ENCODE data around the gene NVL.

NVL gene

DNA sequence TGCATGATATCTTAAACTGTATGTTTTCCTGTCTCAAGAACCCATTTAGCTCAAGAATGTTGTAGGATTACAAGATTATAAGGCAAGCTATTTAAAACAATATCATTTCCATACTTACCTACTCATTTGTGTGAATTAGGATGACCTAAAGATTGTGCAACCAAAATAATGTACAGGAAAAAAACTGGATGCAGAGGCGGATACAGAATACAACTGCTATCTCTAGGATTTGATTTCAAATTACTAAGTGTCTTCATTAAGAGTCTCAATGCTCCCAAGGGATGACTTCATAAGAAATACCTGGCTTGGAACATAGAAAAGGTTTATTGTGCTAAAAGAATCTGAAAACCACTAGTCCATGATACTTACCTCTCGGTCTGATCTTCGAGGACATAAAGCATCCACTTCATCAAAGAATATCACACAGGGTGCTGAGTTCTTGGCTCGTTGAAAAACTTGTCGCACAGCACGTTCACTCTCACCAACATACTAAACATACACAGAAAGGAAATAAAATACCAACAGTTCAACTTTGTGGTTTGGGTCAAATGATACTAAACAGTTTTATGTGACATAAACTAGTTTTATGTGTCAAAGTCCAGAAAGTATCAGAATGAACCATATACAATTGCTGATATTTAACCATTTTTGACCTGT, 54.9 kb downstream of the NVL start:
- no peak for DNase-seq

GRCh38 chr1:224273641-224274040, 56.3 kb downstream of the NVL start:
- DNase-seq = no peak

GRCh38 chr1:224271106-224271505, 58.9 kb downstream of the NVL start:
- DNase-seq = no peak

- DNase-seq = no peak
Observed at GRCh38 chr1:224267925-224268324, 62.0 kb downstream of the NVL start.

DNA sequence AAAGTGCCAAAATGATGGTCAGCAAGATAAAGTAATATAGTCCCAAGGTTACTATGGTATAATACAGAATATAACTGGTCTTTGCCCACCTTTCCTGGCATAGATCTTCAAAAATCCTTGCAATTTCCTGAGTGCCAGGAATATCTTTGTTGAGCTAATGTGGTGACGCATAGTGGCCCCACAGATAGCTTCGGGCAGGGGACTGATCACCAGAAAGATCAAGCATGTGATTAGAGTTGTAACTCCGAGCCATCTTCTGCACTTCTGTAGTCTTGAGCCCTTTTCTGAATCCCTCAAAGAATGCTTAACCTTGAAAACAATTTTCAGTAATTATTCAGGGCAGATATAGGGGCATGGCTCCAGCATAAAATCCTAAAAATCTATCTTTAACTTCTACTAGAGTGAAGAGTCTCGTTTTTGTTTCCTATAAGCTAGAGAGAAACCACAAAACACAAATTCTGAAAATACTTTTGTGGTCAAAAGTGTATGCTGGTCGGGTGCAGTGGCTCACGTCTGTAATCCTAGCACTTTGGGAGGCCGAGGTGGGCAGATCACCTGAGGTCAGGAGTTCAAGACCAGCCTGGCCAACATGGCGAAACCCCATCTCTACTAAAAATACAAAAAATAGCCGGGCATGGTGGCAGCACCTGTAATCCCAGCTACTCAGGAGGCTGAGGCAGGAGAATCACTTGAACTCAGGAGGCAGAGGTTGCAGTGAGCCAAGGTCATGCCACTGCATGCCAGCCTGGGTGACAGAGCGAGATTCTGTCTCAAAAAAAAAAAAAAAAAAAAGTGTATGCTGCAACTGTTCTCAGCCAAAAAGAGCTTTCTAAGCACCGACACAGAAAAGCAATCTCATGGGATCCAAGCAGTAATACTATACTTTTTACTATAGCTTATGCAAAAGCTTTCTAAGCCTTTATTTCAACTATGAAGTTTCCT, 62.8 kb downstream of the NVL start:
- DNase-seq = peak; percentile 36

GRCh38 chr1:224266105-224266914, 63.7 kb downstream of the NVL start:
- peak; percentile 16 for DNase-seq

GRCh38 chr1:224264321-224264720, 65.7 kb downstream of the NVL start:
- no peak for DNase-seq

GRCh38 chr1:224262373-224263054, 67.5 kb downstream of the NVL start:
- DNase-seq = no peak

DNA sequence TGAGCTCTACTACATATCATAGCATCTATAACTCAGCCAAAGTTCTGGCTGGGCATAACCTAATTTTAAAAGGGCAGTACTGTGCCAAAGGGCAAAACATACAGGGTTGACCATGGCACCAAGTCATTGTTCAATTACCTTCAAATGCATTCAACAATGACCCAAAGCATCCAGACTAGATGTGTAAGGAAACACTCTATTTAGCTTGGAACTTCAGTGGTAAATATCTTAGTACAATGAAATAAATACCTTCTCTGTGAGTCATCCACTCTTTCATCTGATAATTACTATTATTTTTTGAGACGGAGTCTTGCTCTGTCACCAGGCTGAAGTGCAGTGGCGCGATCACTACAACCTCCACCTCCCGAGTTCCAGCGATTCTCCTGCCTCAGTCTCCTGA, 70.0 kb downstream of the NVL start:
- DNase-seq = no peak

DNA sequence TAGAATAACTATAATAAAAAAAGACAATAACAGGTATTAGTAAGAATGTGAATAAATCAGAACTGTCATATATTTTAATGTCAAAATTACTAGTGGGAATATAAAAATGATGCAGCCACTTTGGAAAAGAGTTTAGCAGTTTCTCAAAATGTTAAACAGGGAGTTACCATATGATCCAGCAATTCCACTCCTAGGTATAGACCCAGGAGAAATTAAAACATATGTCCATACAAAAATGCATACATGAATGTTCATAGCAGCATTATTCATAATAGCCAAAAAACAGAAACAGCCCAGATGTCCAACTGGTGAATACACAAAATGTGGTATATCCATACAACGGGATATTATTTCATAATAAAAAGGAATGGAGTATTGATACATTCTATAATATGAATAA, 71.6 kb downstream of the NVL start:
- no peak for DNase-seq

DNA sequence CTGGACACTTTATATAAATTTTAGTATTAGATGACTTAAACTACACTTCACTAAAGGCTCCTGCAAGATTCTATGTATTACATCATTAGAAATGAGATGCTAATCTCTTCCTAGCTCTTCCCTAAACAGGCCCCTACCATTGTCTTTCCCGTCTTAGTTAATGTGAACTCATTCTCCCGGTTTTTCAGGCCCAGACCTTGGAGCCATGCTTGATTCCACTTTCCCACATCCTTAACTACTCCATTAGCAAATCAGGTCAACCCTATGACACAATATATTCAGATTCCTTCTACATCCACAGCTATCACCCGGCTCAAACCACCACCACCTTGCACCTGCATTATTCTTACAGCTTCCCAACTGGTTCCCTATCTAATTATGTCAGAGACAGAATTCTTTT, 73.3 kb downstream of the NVL start:
- no peak for DNase-seq

DNA sequence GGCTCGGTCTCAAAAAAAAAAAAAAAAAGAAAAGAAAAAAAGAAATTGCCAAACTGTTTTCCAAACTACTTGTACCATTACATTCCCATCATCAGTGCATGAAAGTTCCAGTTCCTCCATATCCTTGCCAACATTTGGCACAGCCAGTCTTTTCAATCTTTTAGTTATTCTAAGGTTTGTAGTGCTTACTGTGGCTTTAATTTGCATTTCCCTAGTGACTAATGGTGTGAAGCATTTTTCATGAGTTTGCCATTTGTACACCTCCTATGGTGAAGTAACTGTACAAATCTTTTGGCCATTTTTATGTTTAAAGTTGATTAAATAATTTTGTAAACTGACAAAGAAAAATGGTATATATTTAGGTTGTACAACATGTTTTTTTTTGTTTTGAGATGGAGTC, 76.3 kb downstream of the NVL start:
- DNase-seq = no peak

- DNase-seq = no peak
Observed at GRCh38 chr1:224252479-224252878, 77.5 kb downstream of the NVL start.

DNA sequence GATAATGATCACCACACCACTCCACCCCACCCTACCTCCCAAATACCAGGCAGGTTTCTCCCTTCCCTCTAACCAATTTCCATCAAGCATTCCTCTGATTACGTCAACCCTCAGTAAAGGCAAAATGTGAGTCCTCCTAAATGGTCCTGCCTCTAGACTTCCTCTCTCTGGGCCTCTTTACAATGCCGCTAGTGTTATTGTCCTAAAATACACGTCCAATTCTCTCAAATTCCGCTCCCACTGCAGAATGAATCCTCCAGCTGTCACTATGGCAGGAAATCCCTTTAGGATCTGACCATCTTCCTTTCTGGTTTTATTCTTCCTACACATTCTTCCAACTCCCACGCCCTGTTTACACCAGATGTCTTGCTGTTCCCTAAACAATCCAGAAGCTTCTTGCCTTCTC, 78.2 kb downstream of the NVL start:
- DNase-seq = no peak

DNA sequence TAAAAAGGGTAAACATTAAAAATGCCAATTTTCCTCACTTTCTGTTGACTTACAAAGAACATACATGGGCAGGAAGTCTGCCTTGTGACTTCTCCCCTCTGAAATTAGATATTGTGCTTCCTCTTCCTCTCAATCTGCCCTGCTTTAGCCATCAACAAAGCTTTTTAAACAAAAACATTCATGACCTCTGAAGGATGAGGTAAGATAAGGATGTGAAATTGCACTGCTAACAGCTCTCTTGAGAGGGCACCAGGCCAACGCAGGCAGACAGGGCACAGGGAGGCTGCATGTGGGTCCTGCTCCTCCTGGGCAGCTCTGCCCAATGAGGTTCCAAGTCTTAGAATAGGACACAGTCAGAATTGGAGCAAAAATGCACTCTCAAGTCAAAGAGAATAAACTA, 84.8 kb downstream of the NVL start:
- DNase-seq = peak; percentile 18

GRCh38 chr1:224238756-224239155, 91.2 kb downstream of the NVL start:
- DNase-seq = no peak

DNA sequence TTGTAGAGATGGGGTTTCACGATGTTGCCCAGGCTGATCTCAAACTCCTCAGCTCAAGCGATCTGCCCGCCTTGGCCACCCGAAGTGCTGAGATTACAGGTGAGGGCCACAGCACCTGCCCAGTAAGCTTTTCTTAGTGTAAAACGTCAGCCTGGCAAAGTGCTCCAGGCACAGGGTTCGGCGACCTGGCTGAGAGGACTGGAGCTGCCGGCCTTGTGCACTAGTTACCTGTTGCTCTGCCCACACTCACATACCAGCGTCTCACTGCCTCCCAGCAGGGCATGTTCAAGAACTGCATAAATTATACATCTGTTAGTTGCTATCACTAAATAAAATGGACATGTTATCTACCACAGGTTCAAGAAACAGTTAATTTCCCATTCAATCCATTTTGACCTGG, 91.8 kb downstream of the NVL start:
- DNase-seq = no peak

DNA sequence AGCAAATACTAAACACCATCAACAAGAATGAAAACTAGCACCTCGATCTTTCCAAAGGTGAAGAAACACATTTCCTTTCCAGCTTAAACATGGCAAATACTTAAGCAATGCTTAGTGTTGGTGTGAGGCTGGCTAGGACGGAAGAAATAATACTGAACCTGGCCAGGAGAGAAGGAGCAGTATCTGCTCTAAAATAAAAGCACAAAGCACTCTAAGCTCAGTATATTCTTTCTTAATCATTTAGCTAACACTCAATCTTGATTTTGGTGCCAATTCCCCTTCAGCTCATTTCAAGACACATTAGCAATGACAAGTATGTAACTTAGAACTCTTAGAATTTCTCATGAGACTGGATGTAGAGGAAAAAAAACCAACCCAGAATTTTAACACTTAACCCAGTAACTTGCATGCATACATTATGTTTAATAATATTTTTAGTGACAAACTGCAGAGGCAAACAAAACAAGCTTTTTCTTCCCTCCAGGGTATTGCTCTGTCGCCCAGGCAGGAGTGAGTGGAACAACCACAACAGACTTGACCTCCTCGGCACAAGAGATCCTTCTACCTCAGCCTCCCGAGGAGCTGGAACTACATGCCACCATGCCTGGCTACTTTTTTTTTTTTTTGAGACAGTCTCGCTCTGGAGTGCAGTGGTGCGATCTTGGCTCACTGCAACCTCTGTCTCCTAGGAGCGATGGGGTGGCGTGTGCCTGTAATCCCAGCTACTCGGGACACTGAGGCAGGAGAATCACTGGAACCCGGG, 92.7 kb downstream of the NVL start:
- DNase-seq = no peak

- no peak for DNase-seq
Observed at GRCh38 chr1:224235813-224236493, 94.0 kb downstream of the NVL start.

DNA sequence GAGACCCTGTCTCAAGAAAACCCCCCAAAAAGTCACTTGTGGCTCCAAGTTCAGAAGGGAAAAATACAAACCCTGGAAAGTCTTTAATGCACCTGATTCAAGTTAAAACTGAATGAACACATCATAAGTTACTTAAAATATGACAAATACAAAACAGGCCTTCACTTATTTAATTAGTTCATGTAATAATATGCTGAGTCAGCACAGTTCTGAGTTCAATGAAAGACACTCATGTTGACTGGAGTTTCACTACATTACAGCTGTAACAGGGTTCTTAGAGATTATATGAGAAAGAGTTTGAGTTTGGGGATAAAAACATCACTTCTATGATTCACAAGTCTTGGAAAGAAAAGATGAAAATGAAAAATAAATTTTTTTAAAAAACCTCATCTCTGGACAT, 96.0 kb downstream of the NVL start:
- DNase-seq = no peak

DNA sequence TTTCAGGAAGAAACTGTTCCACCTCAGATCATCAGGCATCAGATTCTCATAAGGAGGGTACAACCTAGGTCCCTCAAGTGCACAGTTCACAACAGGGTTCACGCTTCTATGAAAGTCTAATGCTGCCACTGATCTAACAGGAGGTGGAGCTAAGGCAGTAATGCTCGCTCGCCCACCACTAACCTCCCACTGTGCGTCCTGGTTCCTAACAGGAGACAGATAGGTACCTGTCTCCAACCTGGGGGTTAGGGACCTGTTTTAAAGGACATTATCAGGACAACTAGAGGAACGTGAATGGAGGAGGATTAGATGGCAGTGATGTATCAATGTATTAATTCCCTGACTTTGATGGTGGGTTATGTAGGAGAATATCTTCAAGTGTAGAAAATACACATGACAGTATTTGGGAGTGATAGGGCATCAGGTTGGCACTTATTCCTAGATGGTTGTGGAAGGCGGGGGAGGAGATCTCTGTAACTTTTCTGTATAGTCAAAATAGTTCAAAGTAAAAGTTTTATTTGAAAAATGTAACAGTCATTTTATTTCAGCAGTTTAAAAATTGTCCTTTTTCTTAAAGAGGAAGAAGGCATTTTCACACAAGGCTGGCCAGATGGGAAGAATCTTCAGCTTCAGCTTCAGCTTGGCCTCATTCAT, 103.0 kb downstream of the NVL start:
- no peak for DNase-seq

Data from activated CD4-positive, alpha-beta T cell treated with anti-CD3 and anti-CD28 coated beads, Interleukin-2, Interleukin-6, amounts not matched to agents 100 ng/mL and 50 ng/mL, durations not matched to agents 16 hours and 8 hours (primary cell).